NOMO-1 treated with DMSO at 0.1 percent for 48 hours (cell line): ENCODE results near the gene TULP1.

Experiments used
- DNase-seq: peaks from one replicate; lab custom pipeline; 2025; ENCODE audit not compliant: unreplicated experiment; lab: John Stamatoyannopoulos, UW

Gene TULP1

GRCh38 chr6:35485402-35485877, 27.3 kb downstream of the TULP1 start:
- DNase-seq = no peak

- no peak for DNase-seq
These were observed 27.7 kb downstream of the TULP1 start for GRCh38 chr6:35484921-35485392.

- no peak for DNase-seq
These were observed 28.6 kb downstream of the TULP1 start for GRCh38 chr6:35483893-35484645.

- no peak for DNase-seq
These were observed 29.2 kb downstream of the TULP1 start for GRCh38 chr6:35483490-35483889.

GRCh38 chr6:35483062-35483461, 29.6 kb downstream of the TULP1 start:
- DNase-seq = no peak

- DNase-seq = no peak
These were observed 31.5 kb downstream of the TULP1 start for GRCh38 chr6:35481226-35481625.

- DNase-seq = no peak
These were observed 32.5 kb downstream of the TULP1 start for GRCh38 chr6:35480176-35480575.

GRCh38 chr6:35478259-35478658, 34.4 kb downstream of the TULP1 start:
- no peak for DNase-seq

GRCh38 chr6:35477551-35478179, 35.0 kb downstream of the TULP1 start:
- DNase-seq = no peak

- no peak for DNase-seq
These were observed 35.7 kb downstream of the TULP1 start for GRCh38 chr6:35477028-35477427.

GRCh38 chr6:35476004-35476403, 36.7 kb downstream of the TULP1 start:
- DNase-seq = no peak

GRCh38 chr6:35475573-35475972, 37.1 kb downstream of the TULP1 start:
- no peak for DNase-seq

- DNase-seq = no peak
These were observed 37.6 kb downstream of the TULP1 start for GRCh38 chr6:35474942-35475570.

GRCh38 chr6:35474131-35474941, 38.4 kb downstream of the TULP1 start:
- DNase-seq = no peak

GRCh38 chr6:35473850-35474130, 38.9 kb downstream of the TULP1 start:
- no peak for DNase-seq

GRCh38 chr6:35473075-35473849, 39.4 kb downstream of the TULP1 start:
- DNase-seq = no peak

- no peak for DNase-seq
These were observed 40.8 kb downstream of the TULP1 start for GRCh38 chr6:35471836-35472345.

- DNase-seq = no peak
These were observed 42.0 kb downstream of the TULP1 start for GRCh38 chr6:35470663-35471120.

GRCh38 chr6:35469751-35470662, 42.7 kb downstream of the TULP1 start:
- no peak for DNase-seq
